CD4-positive, alpha-beta T cell treated with Interleukin-2 at 100 ng/mL for 4 hours (primary cell): ENCODE results near the gene B3GNT9.

Source experiments
- DNase-seq: peaks from one replicate; pipeline ENCODE4 v3.0.0-alpha.2; 2020; ENCODE audit warnings: low spot score

Gene B3GNT9

GRCh38 chr16:67185651-67186134 lies 34.9 kb upstream of the B3GNT9 start:
- DNase-seq: no peak

- peak; percentile 83 for DNase-seq
Measured at GRCh38 chr16:67184995-67185650, 34.3 kb upstream of the B3GNT9 start.

GRCh38 chr16:67184453-67184994 lies 33.7 kb upstream of the B3GNT9 start:
- DNase-seq: no peak

- peak; percentile 96 for DNase-seq
Measured at GRCh38 chr16:67183627-67184452, 33.0 kb upstream of the B3GNT9 start, which contains the start of gene MATCAP1. Gene MATCAP1, minus strand, starts transcription at chr16:67183963. Its CDS starts 3,353 bp downstream, at chr16:67180610.

- DNase-seq: no peak
Measured at GRCh38 chr16:67183284-67183626, 32.5 kb upstream of the B3GNT9 start.

- no peak for DNase-seq
Measured at GRCh38 chr16:67182288-67182687, 31.5 kb upstream of the B3GNT9 start.

GRCh38 chr16:67181346-67181745 lies 30.5 kb upstream of the B3GNT9 start:
- no peak for DNase-seq

GRCh38 chr16:67180166-67180565 lies 29.4 kb upstream of the B3GNT9 start:
- DNase-seq: no peak

- DNase-seq: no peak
Measured at GRCh38 chr16:67179421-67180080, 28.8 kb upstream of the B3GNT9 start.

GRCh38 chr16:67177743-67178699 lies 27.2 kb upstream of the B3GNT9 start:
- peak; percentile 70 for DNase-seq

- DNase-seq: no peak
Measured at GRCh38 chr16:67176662-67177061, 25.9 kb upstream of the B3GNT9 start.

GRCh38 chr16:67174706-67175231 lies 24.0 kb upstream of the B3GNT9 start:
- DNase-seq: no peak

GRCh38 chr16:67173808-67174705 lies 23.3 kb upstream of the B3GNT9 start:
- DNase-seq: peak; percentile 72

GRCh38 chr16:67173323-67173722 lies 22.5 kb upstream of the B3GNT9 start:
- DNase-seq: no peak

- no peak for DNase-seq
Measured at GRCh38 chr16:67170949-67171649, 20.3 kb upstream of the B3GNT9 start.

GRCh38 chr16:67170168-67170948 lies 19.6 kb upstream of the B3GNT9 start, which contains the start of gene NOL3:
Gene NOL3, plus strand, starts transcription at chr16:67170538.
- no peak for DNase-seq

GRCh38 chr16:67169642-67170167 lies 18.9 kb upstream of the B3GNT9 start:
- DNase-seq: peak; percentile 42

- DNase-seq: no peak
Measured at GRCh38 chr16:67169011-67169451, 18.2 kb upstream of the B3GNT9 start.
